PC-3 (cell line): ENCODE results near the gene KCP. TPM values are rescaled to one million over a fixed set of nuclear protein-coding genes. Genes with fewer than 3 reads are reported as not detected.

Source experiments
- ATAC-seq: fragments of 200-7000 bp; cut with Tn5 transposase; 2 replicates; pipeline ENCODE4 v1.9.1; 2020; ENCODE audit warnings: mild to moderate bottlenecking, moderate library complexity
- BruUV-seq: library from RNA; stranded (reverse); fragments of 400-500 nt; replicated peaks from 2 replicates; lab custom pipeline; 2021; lab: Mats Ljungman, UMichigan
- CTCF ChIA-PET: fragments of 300-600 bp; sonication (Branson Sonifier 250); formaldehyde crosslinking; loops from one replicate; lab custom pipeline; 2022; ENCODE audit warnings: antibody characterized with exemption; lab: Charles Lee
- POLR2A ChIA-PET: fragments of 300-600 bp; sonication (Branson Sonifier 250); formaldehyde crosslinking; loops from one replicate; lab custom pipeline; 2022; ENCODE audit warnings: antibody characterized with exemption; ENCODE audit not compliant: unreplicated experiment; lab: Charles Lee
- DNase-seq: peaks from one replicate; pipeline ENCODE4 v3.0.0-alpha.2; 2015
- H2AFZ ChIP-seq: fragments of 300-600 bp; sonication (generic); 2 replicates; pipeline ENCODE4 v1.6.0; 2016; ENCODE audit warnings: antibody characterized with exemption, low read length
- H3F3A ChIP-seq: fragments of 300-600 bp; sonication (generic); one replicate; pipeline ENCODE4 v1.6.0; 2017; ENCODE audit warnings: antibody characterized with exemption, low read length, control low read depth, mild to moderate bottlenecking; ENCODE audit not compliant: unreplicated experiment
- H3K27ac ChIP-seq: fragments of 300-600 bp; sonication (generic); 2 replicates; pipeline ENCODE4 v1.5.1; 2016; ENCODE audit warnings: mild to moderate bottlenecking, low read length
- H3K27me3 ChIP-seq: fragments of 300-600 bp; sonication (generic); 2 replicates; pipeline ENCODE4 v1.6.1; 2016; ENCODE audit warnings: low read length, mixed read lengths
- H3K36me3 ChIP-seq: fragments of 300-600 bp; sonication (generic); 2 replicates; pipeline ENCODE4 v1.6.1; 2016; ENCODE audit warnings: low read depth, mixed run types, low read length, mixed read lengths
- H3K4me1 ChIP-seq: fragments of 300-600 bp; sonication (generic); 2 replicates; pipeline ENCODE4 v1.5.1; 2016; ENCODE audit warnings: low read length; ENCODE audit not compliant: insufficient read depth
- H3K4me2 ChIP-seq: fragments of 300-600 bp; sonication (generic); 2 replicates; pipeline ENCODE4 v1.6.0; 2016; ENCODE audit warnings: low read length
- H3K4me3 ChIP-seq: fragments of 300-600 bp; sonication (generic); 2 replicates; pipeline ENCODE4 v1.5.1; 2016; ENCODE audit warnings: mild to moderate bottlenecking, low read length, mixed read lengths
- H3K79me2 ChIP-seq: fragments of 300-600 bp; sonication (generic); 2 replicates; pipeline ENCODE4 v1.6.1; 2017; ENCODE audit warnings: low read length, mixed read lengths
- H3K9ac ChIP-seq: fragments of 300-600 bp; sonication (generic); 2 replicates; pipeline ENCODE4 v1.6.0; 2016; ENCODE audit warnings: mild to moderate bottlenecking, low read length
- H3K9me2 ChIP-seq: fragments of 300-600 bp; sonication (generic); replicated peaks from 2 replicates; pipeline ENCODE4 v1.6.1; 2016; ENCODE audit warnings: mixed run types, low read length, mixed read lengths
- H3K9me3 ChIP-seq: fragments of 300-600 bp; sonication (generic); 2 replicates; pipeline ENCODE4 v1.6.1; 2016; ENCODE audit warnings: low read length, mixed read lengths
- H4K20me1 ChIP-seq: fragments of 300-600 bp; sonication (generic); 2 replicates; pipeline ENCODE4 v1.6.1; 2016; ENCODE audit warnings: low read length, mixed read lengths
- CTCF ChIP-seq: fragments of 300-600 bp; sonication (generic); conservative IDR thresholded peaks from 2 replicates; pipeline ENCODE4 v1.5.1; 2017; ENCODE audit warnings: antibody characterized with exemption, low read depth, mild to moderate bottlenecking, low read length
- EZH2 ChIP-seq: fragments of 300-600 bp; sonication (generic); IDR thresholded peaks from one replicate; pipeline ENCODE4 v1.6.1; 2017; ENCODE audit warnings: antibody characterized with exemption, mild to moderate bottlenecking, low read length; ENCODE audit not compliant: unreplicated experiment
- EZH2phosphoT487 ChIP-seq: fragments of 300-600 bp; sonication (generic); IDR thresholded peaks from 2 replicates; pipeline ENCODE4 v1.6.1; 2018; ENCODE audit warnings: mild to moderate bottlenecking, antibody characterized with exemption, low read length, borderline replicate concordance
- intact Hi-C: fragments of 100-400 bp; cut with micrococcal nuclease; formaldehyde crosslinking; loops from 2 replicates; pipeline ENCODE4 v1.9.0; 2023
- total RNA-seq: library from RNA; depleted of rRNA; stranded (reverse); fragments of >200 nt; gene quantifications from 2 replicates; pipeline ENCODE4 v1.2.3, GENCODE V29; 2014

The KCP gene
- total RNA-seq, 1 experiment from 2014 or later: 3.2 TPM

- no peaks in the 10 kb centered on the region for H3K9me2 ChIP-seq
- H3K36me3 ChIP-seq: no peaks in the 10 kb centered on the region
- ChIA-PET POLR2A (no interaction called here), CTCF (interaction anchor here (0.5 to 1.8 kb wide), 3 partner anchors 17 to 532 kb away, joined by 3 to 9 read pairs (median 4); partner anchors contain the start of gene ATP6V1F)
- H3K4me3 ChIP-seq: peak overlapping the region; percentile 69
- no peaks in the 10 kb centered on the region for H3F3A ChIP-seq
- peak; percentile 9 for DNase-seq
- no TSS peak for BruUV-seq
- H3K4me1 ChIP-seq: peaks cover 13% of the 10 kb centered on the region
- no peaks in the 10 kb centered on the region for H3K9me3 ChIP-seq
- TF ChIP-seq EZH2 (no peak), CTCF (no peak), EZH2phosphoT487 (no peak)
- intact Hi-C loops: no loop called here
- no peaks in the 10 kb centered on the region for H4K20me1 ChIP-seq
- peak; percentile 46 for ATAC-seq
- peak overlapping the region; percentile 82 for H2AFZ ChIP-seq
- H3K9ac ChIP-seq: peak overlapping the region; percentile 31
- no peak overlapping the region for H3K27ac ChIP-seq
- H3K4me2 ChIP-seq: peak overlapping the region; percentile 83
- H3K79me2 ChIP-seq: no peaks in the 10 kb centered on the region
- no peaks in the 10 kb centered on the region for H3K27me3 ChIP-seq
Measured at GRCh38 chr7:128879461-128879938, 31.0 kb downstream of the KCP start.

GRCh38 chr7:128878226-128879105 is 32.0 kb downstream of the KCP start:
- CTCF ChIA-PET: interaction anchor here (0.6 to 1.8 kb wide), 2 partner anchors 16 to 19 kb away, joined by 3 to 9 read pairs; partner anchors contain the start of gene ATP6V1F
- H3K27ac ChIP-seq: no peak overlapping the region
- peaks cover 15% of the 10 kb centered on the region for H3K4me1 ChIP-seq
- intact Hi-C loops: no loop called here
- POLR2A ChIA-PET: no interaction called here
- H4K20me1 ChIP-seq: no peaks in the 10 kb centered on the region
- no peaks in the 10 kb centered on the region for H3K9me3 ChIP-seq
- DNase-seq (no peak), ATAC-seq (no peak)
- TF ChIP-seq EZH2phosphoT487: no peak
- no peak for TF ChIP-seq EZH2
- TF ChIP-seq CTCF: no peak
- no peaks in the 10 kb centered on the region for H3K36me3 ChIP-seq
- peak overlapping the region; percentile 83 for H3K4me2 ChIP-seq
- no peaks in the 10 kb centered on the region for H3K9me2 ChIP-seq
- H3K4me3 ChIP-seq: no peak overlapping the region
- no TSS peak for BruUV-seq
- H3F3A ChIP-seq: no peaks in the 10 kb centered on the region
- H3K79me2 ChIP-seq: no peaks in the 10 kb centered on the region
- H3K9ac ChIP-seq: no peak overlapping the region
- no peak overlapping the region for H2AFZ ChIP-seq
- H3K27me3 ChIP-seq: no peaks in the 10 kb centered on the region

GRCh38 chr7:128877756-128878120 is 32.8 kb downstream of the KCP start:
- Histone ChIP-seq H3K4me3 (no peak overlapping the region), H3K27ac (no peak overlapping the region), H3K9ac (no peak overlapping the region), H3K36me3 (no peaks in the 10 kb centered on the region), H3K4me1 (peaks cover 19% of the 10 kb centered on the region), H3K9me3 (no peaks in the 10 kb centered on the region), H3K27me3 (no peaks in the 10 kb centered on the region), H2AFZ (no peak overlapping the region), H4K20me1 (no peaks in the 10 kb centered on the region), H3K9me2 (no peaks in the 10 kb centered on the region), H3F3A (no peaks in the 10 kb centered on the region), H3K4me2 (no peak overlapping the region), H3K79me2 (no peaks in the 10 kb centered on the region)
- ATAC-seq (no peak), DNase-seq (no peak)
- BruUV-seq: no TSS peak
- ChIA-PET CTCF (no interaction called here), POLR2A (no interaction called here)
- intact Hi-C loops: no loop called here
- TF ChIP-seq EZH2phosphoT487: no peak
